NB4 (cell line): ENCODE results near the gene EPHA6.

ENCODE experiments used
- CTCF ChIP-seq: IDR thresholded peaks from one replicate; pipeline ENCODE4 v1.5.1; 2012; ENCODE audit warnings: low read depth, low read length
- POLR2A ChIP-seq: IDR thresholded peaks from 2 replicates; pipeline ENCODE4 v1.6.1; 2011; ENCODE audit warnings: mild to moderate bottlenecking; ENCODE audit not compliant: insufficient read length; ENCODE audit errors: extremely low read depth

- TF ChIP-seq CTCF (no peak), POLR2A (no peak)
Measured at GRCh38 chr3:97037294-97037943, 223.0 kb downstream of the EPHA6 start.
